ENCODE measurements around the gene SH3RF3.

SH3RF3 gene

GRCh38 chr2:109128616-109129355 is at the start of gene SH3RF3:
TSS of gene SH3RF3 (plus strand) at chr2:109129205.
- H2AFZ ChIP-seq, result peak within 1 kb of the TSS; percentile 77
- H3K4me3 ChIP-seq (ENCODE audit: low read depth, low read length), result peak within 1 kb of the TSS; percentile 47
- H3K9me3 ChIP-seq (ENCODE audit: control insufficient read depth, low read length), result no peaks in the 10 kb centered on the region
- no peak within 1 kb of the TSS for H3K9ac ChIP-seq
- H3K4me1 ChIP-seq, result no peaks in the 10 kb centered on the region
- TF ChIP-seq CTCF (IDR thresholded peaks at IDR 0.05), result no peak
- peak within 1 kb of the TSS; percentile 49 for H3K27ac ChIP-seq
- H3K27me3 ChIP-seq (ENCODE audit: control insufficient read depth, insufficient read depth, low read length), result no peaks in the 10 kb centered on the region
- no peaks in the 10 kb centered on the region for H3K79me2 ChIP-seq
- H3K4me2 ChIP-seq (ENCODE audit: low read length), result peak within 1 kb of the TSS; percentile 84
- no peaks in the 10 kb centered on the region for H3K36me3 ChIP-seq (ENCODE audit: control insufficient read depth, insufficient read depth, low read length)

GRCh38 chr2:109079590-109079989 is 49.4 kb upstream of the SH3RF3 start:
- Histone ChIP-seq H3K36me3 (ENCODE audit: control insufficient read depth, insufficient read depth, low read length) (no peaks in the 10 kb centered on the region), H3K4me2 (ENCODE audit: low read length) (no peak overlapping the region), H2AFZ (no peak overlapping the region), H3K4me3 (ENCODE audit: low read depth, low read length) (no peak overlapping the region), H3K27me3 (ENCODE audit: control insufficient read depth, insufficient read depth, low read length) (no peaks in the 10 kb centered on the region), H3K79me2 (no peaks in the 10 kb centered on the region), H3K4me1 (no peaks in the 10 kb centered on the region), H3K27ac (no peak overlapping the region), H3K9me3 (ENCODE audit: control insufficient read depth, low read length) (no peaks in the 10 kb centered on the region), H3K9ac (no peak overlapping the region)
- TF ChIP-seq CTCF (IDR thresholded peaks at IDR 0.05), result no peak

- Histone ChIP-seq H3K9me3 (ENCODE audit: control insufficient read depth, low read length) (no peaks in the 10 kb centered on the region), H3K4me1 (no peaks in the 10 kb centered on the region), H3K9ac (no peak overlapping the region), H3K27ac (no peak overlapping the region), H3K36me3 (ENCODE audit: control insufficient read depth, insufficient read depth, low read length) (no peaks in the 10 kb centered on the region), H3K4me2 (ENCODE audit: low read length) (no peak overlapping the region), H2AFZ (no peak overlapping the region), H3K27me3 (ENCODE audit: control insufficient read depth, insufficient read depth, low read length) (no peaks in the 10 kb centered on the region), H3K79me2 (no peaks in the 10 kb centered on the region), H3K4me3 (ENCODE audit: low read depth, low read length) (no peak overlapping the region)
- TF ChIP-seq CTCF (IDR thresholded peaks at IDR 0.05), result no peak
Observed at GRCh38 chr2:109080109-109080508, 48.9 kb upstream of the SH3RF3 start.

- Histone ChIP-seq H3K79me2 (no peaks in the 10 kb centered on the region), H3K9ac (no peak overlapping the region), H3K4me1 (no peaks in the 10 kb centered on the region), H2AFZ (no peak overlapping the region), H3K27ac (no peak overlapping the region), H3K9me3 (ENCODE audit: control insufficient read depth, low read length) (no peaks in the 10 kb centered on the region), H3K36me3 (ENCODE audit: control insufficient read depth, insufficient read depth, low read length) (no peaks in the 10 kb centered on the region), H3K27me3 (ENCODE audit: control insufficient read depth, insufficient read depth, low read length) (no peaks in the 10 kb centered on the region), H3K4me2 (ENCODE audit: low read length) (no peak overlapping the region), H3K4me3 (ENCODE audit: low read depth, low read length) (no peak overlapping the region)
- TF ChIP-seq CTCF (IDR thresholded peaks at IDR 0.05), result no peak
Observed at GRCh38 chr2:109080757-109081156, 48.2 kb upstream of the SH3RF3 start.

GRCh38 chr2:109081374-109081773 is 47.6 kb upstream of the SH3RF3 start:
- Histone ChIP-seq H3K36me3 (ENCODE audit: control insufficient read depth, insufficient read depth, low read length) (no peaks in the 10 kb centered on the region), H3K4me1 (no peaks in the 10 kb centered on the region), H3K27ac (no peak overlapping the region), H3K79me2 (no peaks in the 10 kb centered on the region), H3K4me2 (ENCODE audit: low read length) (no peak overlapping the region), H3K9ac (no peak overlapping the region), H2AFZ (no peak overlapping the region), H3K9me3 (ENCODE audit: control insufficient read depth, low read length) (no peaks in the 10 kb centered on the region), H3K27me3 (ENCODE audit: control insufficient read depth, insufficient read depth, low read length) (no peaks in the 10 kb centered on the region), H3K4me3 (ENCODE audit: low read depth, low read length) (no peak overlapping the region)
- TF ChIP-seq CTCF (IDR thresholded peaks at IDR 0.05), result no peak
